C4-2B (cell line): Measurements from ENCODE around the gene RBM41.

Experiments
- ZFX ChIP-seq: fragments of 450-650 bp; IDR thresholded peaks from 2 replicates; pipeline ENCODE4 v1.6.1; 2017
- TF ChIP-seq, protein P1 (sequence below): fragments of 450-650 bp; conservative IDR thresholded peaks from 2 replicates; pipeline ENCODE4 v1.5.1; 2017; ENCODE audit warnings: mild to moderate bottlenecking

DNA sequence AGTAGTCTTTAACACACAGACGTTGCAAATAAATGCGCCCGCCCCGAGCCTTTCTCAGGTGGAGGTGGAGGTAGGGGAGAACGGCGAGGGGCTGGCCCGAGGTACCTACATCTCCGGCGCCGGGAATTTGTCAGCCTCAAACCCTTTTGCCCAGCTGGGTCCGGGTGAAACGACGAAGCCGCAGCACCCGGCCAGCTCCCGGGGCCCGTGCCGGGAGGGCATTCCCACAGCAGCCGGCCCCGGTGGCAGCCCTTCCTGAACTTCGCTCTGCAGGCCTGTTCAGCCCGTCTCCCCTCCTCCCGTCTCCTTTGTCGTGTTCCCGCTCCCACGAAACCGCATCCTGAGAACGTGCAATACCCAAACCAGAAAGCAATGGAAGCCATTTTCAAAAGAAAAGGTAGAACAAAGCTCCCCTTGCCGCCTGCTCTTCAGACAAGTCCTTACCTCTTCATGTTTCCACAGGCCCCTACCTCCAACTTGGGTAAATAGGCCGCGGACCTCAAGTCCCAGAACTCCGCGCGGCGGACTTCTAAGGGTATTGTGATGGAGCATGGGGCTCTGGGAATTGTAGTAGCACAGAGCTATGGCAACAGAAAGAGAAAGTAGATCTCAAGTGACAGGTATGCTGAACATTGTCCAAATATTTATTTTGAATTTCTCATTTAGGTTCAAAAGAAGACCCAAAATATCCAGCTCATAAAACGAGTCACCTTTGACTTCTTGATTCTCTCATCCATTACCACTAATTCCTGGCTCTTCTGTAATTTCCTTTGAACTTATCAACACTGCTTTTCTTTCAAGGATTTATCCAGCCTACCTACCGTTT, at the start of gene RBM41:
- TF ChIP-seq, protein P1, sequence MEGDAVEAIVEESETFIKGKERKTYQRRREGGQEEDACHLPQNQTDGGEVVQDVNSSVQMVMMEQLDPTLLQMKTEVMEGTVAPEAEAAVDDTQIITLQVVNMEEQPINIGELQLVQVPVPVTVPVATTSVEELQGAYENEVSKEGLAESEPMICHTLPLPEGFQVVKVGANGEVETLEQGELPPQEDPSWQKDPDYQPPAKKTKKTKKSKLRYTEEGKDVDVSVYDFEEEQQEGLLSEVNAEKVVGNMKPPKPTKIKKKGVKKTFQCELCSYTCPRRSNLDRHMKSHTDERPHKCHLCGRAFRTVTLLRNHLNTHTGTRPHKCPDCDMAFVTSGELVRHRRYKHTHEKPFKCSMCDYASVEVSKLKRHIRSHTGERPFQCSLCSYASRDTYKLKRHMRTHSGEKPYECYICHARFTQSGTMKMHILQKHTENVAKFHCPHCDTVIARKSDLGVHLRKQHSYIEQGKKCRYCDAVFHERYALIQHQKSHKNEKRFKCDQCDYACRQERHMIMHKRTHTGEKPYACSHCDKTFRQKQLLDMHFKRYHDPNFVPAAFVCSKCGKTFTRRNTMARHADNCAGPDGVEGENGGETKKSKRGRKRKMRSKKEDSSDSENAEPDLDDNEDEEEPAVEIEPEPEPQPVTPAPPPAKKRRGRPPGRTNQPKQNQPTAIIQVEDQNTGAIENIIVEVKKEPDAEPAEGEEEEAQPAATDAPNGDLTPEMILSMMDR, result no peak
- peak; percentile 96 for TF ChIP-seq ZFX
